HepG2 (cell line): ENCODE data around the gene CSNK1G3. TPM values are rescaled to one million over a fixed set of nuclear protein-coding genes. Genes with fewer than 3 reads are reported as not detected.
"Not testable (repeated sequence)": the region's sequence is repeated elsewhere in the genome, so short reads cannot be mapped to it uniquely, and the experiment has no call there.

Source experiments
- ATAC-seq: fragments of 200-7000 bp; cut with Tn5 transposase; 3 replicates; pipeline ENCODE4 v1.9.1; 2020; ENCODE audit warnings: mild to moderate bottlenecking, moderate library complexity
- BruUV-seq: library from RNA; stranded (reverse); fragments of 400-500 nt; replicated peaks from 2 replicates; lab custom pipeline; 2021; lab: Mats Ljungman, UMichigan
- CTCF ChIA-PET: fragments of 300-600 bp; formaldehyde crosslinking; extraction: SDS; loops from one replicate; lab custom pipeline; 2021; ENCODE audit warnings: low total read pairs, inconsistent platforms, low intra/inter-chr PET ratio; lab: Yijun Ruan, JAX
- POLR2A ChIA-PET: fragments of 350-600 bp; sonication (Branson Sonifier 250); formaldehyde crosslinking; loops from one replicate; lab custom pipeline; 2020; ENCODE audit warnings: antibody characterized with exemption, inconsistent platforms; lab: Yijun Ruan, JAX
- DNase-seq: peaks from one replicate; pipeline ENCODE4 v3.0.0-alpha.2; 2015; ENCODE audit warnings: low spot score
- FAIRE-seq: peaks from 3 replicates; lab custom pipeline; 2011; peaks lifted over from hg19 to GRCh38; lab: Jason Lieb, UNC
- H2AFZ ChIP-seq: one replicate; pipeline ENCODE4 v1.6.1; 2011; ENCODE audit warnings: low read length, inconsistent platforms
- H3K27ac ChIP-seq: fragments of 300-600 bp; 3 replicates; pipeline ENCODE4 v1.8.0; 2011; ENCODE audit warnings: mixed run types, mild to moderate bottlenecking, mixed read lengths, low read length, inconsistent platforms; ENCODE audit not compliant: insufficient read depth; ENCODE audit errors: extremely low read length
- H3K27me3 ChIP-seq, 2 experiments: fragments of 200-600 bp in 1 of 2; 2 replicates in 1 of 2; 3 replicates in 1 of 2; pipeline versions ENCODE4 v1.6.0 to v1.8.0; 2011; ENCODE audit warnings: low read length in 2 of 2, mild to moderate bottlenecking in 2 of 2, moderate library complexity in 2 of 2, inconsistent platforms in 1 of 2; ENCODE audit not compliant: insufficient read depth in 2 of 2, control insufficient read depth in 1 of 2
- H3K36me3 ChIP-seq, 2 experiments: fragments of 200-600 bp in 1 of 2; replicated peaks in 1 of 2; 2 replicates in 1 of 2; 3 replicates in 1 of 2; pipeline versions ENCODE4 v1.5.1 to v1.8.0; 2011; ENCODE audit warnings: low read length in 2 of 2, inconsistent platforms in 1 of 2; ENCODE audit not compliant: insufficient read depth in 2 of 2, control insufficient read depth in 1 of 2
- H3K4me1 ChIP-seq: 2 replicates; pipeline ENCODE4 v1.5.1; 2012; ENCODE audit warnings: low read length, inconsistent platforms; ENCODE audit not compliant: insufficient read depth
- H3K4me2 ChIP-seq: 2 replicates; pipeline ENCODE4 v1.6.0; 2011; ENCODE audit warnings: low read depth, low read length, inconsistent platforms
- H3K4me3 ChIP-seq, 3 experiments: fragments of 200-600 bp in 1 of 3; sonication (generic), shearing (Covaris generic) in 1 of 3; replicated peaks in 1 of 3; 2 replicates each; pipeline ENCODE4 v1.5.1; 2011 to 2016; ENCODE audit warnings: low read length in 3 of 3, inconsistent platforms in 2 of 3, low read depth in 2 of 3, mild to moderate bottlenecking in 2 of 3, control low read depth in 1 of 3, mixed read lengths in 1 of 3; ENCODE audit not compliant: insufficient read depth in 1 of 3
- H3K79me2 ChIP-seq: one replicate; pipeline ENCODE4 v1.6.1; 2011; ENCODE audit warnings: low read length, inconsistent platforms; ENCODE audit not compliant: insufficient read depth
- H3K9ac ChIP-seq: 2 replicates; pipeline ENCODE4 v1.6.0; 2011; ENCODE audit warnings: mild to moderate bottlenecking, low read depth, low read length, inconsistent platforms; ENCODE audit not compliant: insufficient read depth
- H3K9me3 ChIP-seq: 2 replicates; pipeline ENCODE4 v1.5.1; 2012; ENCODE audit warnings: mild to moderate bottlenecking, low read length
- H4K20me1 ChIP-seq: 2 replicates; pipeline ENCODE4 v1.6.0; 2011; ENCODE audit warnings: inconsistent platforms, mild to moderate bottlenecking, low read length, moderate library complexity; ENCODE audit not compliant: insufficient read depth
- JDP2 ChIP-seq: sonication (generic); formaldehyde crosslinking; IDR thresholded peaks from 2 replicates; pipeline ENCODE4 v1.8.1; 2022; ENCODE audit warnings: missing genetic modification reagents, borderline replicate concordance
- MXI1 ChIP-seq: IDR thresholded peaks from 3 replicates; pipeline ENCODE4 v1.6.1; 2012; ENCODE audit warnings: low read depth, low read length, inconsistent platforms, borderline replicate concordance
- NRL ChIP-seq: sonication (generic); formaldehyde crosslinking; IDR thresholded peaks from 2 replicates; pipeline ENCODE4 v1.5.0; 2020; ENCODE audit warnings: missing genetic modification reagents, mild to moderate bottlenecking, moderate library complexity, borderline replicate concordance
- SALL2 ChIP-seq: sonication (generic); formaldehyde crosslinking; IDR thresholded peaks from 2 replicates; pipeline ENCODE4 v1.8.1; 2023; ENCODE audit warnings: mild to moderate bottlenecking, missing genetic modification reagents, inconsistent platforms
- SMAD3 ChIP-seq: sonication (generic); formaldehyde crosslinking; IDR thresholded peaks from 2 replicates; pipeline ENCODE4 v1.4.0; 2020; ENCODE audit warnings: missing genetic modification reagents
- ZBTB25 ChIP-seq: IDR thresholded peaks from 2 replicates; pipeline ENCODE4 v1.6.1; 2018; ENCODE audit warnings: missing genetic modification reagents
- ZNF3 ChIP-seq: IDR thresholded peaks from 2 replicates; pipeline ENCODE4 v1.7.0; 2017; ENCODE audit warnings: inconsistent platforms
- ZNF547 ChIP-seq: sonication (generic); formaldehyde crosslinking; IDR thresholded peaks from 2 replicates; pipeline ENCODE4 v1.5.1; 2020; ENCODE audit warnings: mild to moderate bottlenecking, missing genetic modification reagents
- ZNF609 ChIP-seq: sonication (generic); formaldehyde crosslinking; IDR thresholded peaks from 2 replicates; pipeline ENCODE4 v1.4.0; 2020; ENCODE audit warnings: mild to moderate bottlenecking, missing genetic modification reagents, borderline replicate concordance
- WGBS: methylation state at CpG from one replicate; pipeline ENCODE4 v1.1.6; 2017; ENCODE audit warnings: low lambda C conversion rate; 5-methylcytosine and 5-hydroxymethylcytosine counted together
- in situ Hi-C: cut with HindIII; loops from 2 replicates; pipeline ENCODE4 v1.10.0; 2017; ENCODE audit warnings: low pct_unique_long_range_greater_than_20kb; ENCODE audit not compliant: extremely low pct_ligation_motif_present
- intact Hi-C: fragments of 100-400 bp; cut with micrococcal nuclease; formaldehyde crosslinking; loops from one replicate; pipeline ENCODE4 v1.10.0; 2022; ENCODE audit not compliant: unreplicated experiment
- polyA plus RNA-seq, 8 experiments: library from polyadenylated mRNA; depleted of rRNA in 3 of 8; stranded (reverse) in 7 of 8; unstranded in 1 of 8; fragments of >200 nt; fragmentation: Illumina TruSeq in 4 of 8; extraction: Trizol in 4 of 8; gene quantifications; 2 replicates each; pipeline versions ENCODE4 v1.2.1 to v1.2.3, GENCODE V29; 2011 to 2016; ENCODE audit warnings: low read depth in 4 of 8, missing spikeins in 1 of 8, mixed read lengths in 1 of 8; ENCODE audit not compliant: insufficient read depth in 1 of 8
- total RNA-seq, 5 experiments: library from RNA; depleted of rRNA; stranded (reverse); fragments of >200 nt; fragmentation: Illumina TruSeq; extraction: Trizol; gene quantifications; 2 replicates each; pipeline ENCODE4 v1.2.3, GENCODE V29; 2016; ENCODE audit warnings: low read depth in 1 of 5

Gene CSNK1G3
- total and polyA plus RNA-seq, 2 of the 13 experiments (the other 11 are each of a cell fraction or from before 2014, with no cell fraction given), result 11.3 to 31.5 TPM

GRCh38 chr5:123511648-123512605, at the start of gene CSNK1G3 (continued):
- TF ChIP-seq SALL2 (CRISPR knock-in tag) (0 out of 2 replicates have a peak, but pooled peaks have one; percentile 31), ZBTB25 (CRISPR knock-in tag) (peak; percentile 43; the same call in 1 of the 2 replicates), JDP2 (CRISPR knock-in tag) (no peak), ZNF609 (CRISPR knock-in tag) (0 out of 2 replicates have a peak, but pooled peaks have one; percentile 18), MXI1 (peak; percentile 43; the same call in 1 of the 3 replicates), ZNF3 (CRISPR knock-in tag) (0 out of 2 replicates have a peak, but pooled peaks have one; percentile 19), SMAD3 (0 out of 2 replicates have a peak, but pooled peaks have one; percentile 32), ZNF547 (peak; percentile 61; the same call in 1 of the 2 replicates), NRL (CRISPR knock-in tag) (peak; percentile 49; the same call in 1 of the 2 replicates)
- TF ChIP-seq, all 625 proteins: peak for 201

GRCh38 chr5:123466839-123467238, 45.1 kb upstream of the CSNK1G3 start:
- FAIRE-seq, H3K4me3 ChIP-seq, POLR2A ChIA-PET, H3K4me2 ChIP-seq, H4K20me1 ChIP-seq, CTCF ChIA-PET, H3K4me1 ChIP-seq, H3K9me3 ChIP-seq, ATAC-seq, H3K79me2 ChIP-seq, BruUV-seq, H3K27me3 ChIP-seq, intact Hi-C loops, DNase-seq, H3K27ac ChIP-seq, in situ Hi-C loops, H3K9ac ChIP-seq, H2AFZ ChIP-seq, H3K36me3 ChIP-seq: not testable (repeated sequence)
- 0% methylated on average over 1 of the region's 1 CpG for WGBS
